ENCODE measurements around the gene RAPGEF6.
"Not testable (repeated sequence)": the region's sequence is repeated elsewhere in the genome, so short reads cannot be mapped to it uniquely, and the experiment has no call there.

Gene RAPGEF6

GRCh38 chr5:131416729-131417128 lies 218.3 kb downstream of the RAPGEF6 start:
- DNase-seq = no peak

- DNase-seq = peak; percentile 46
These were observed 221.1 kb downstream of the RAPGEF6 start for GRCh38 chr5:131413605-131414559.

GRCh38 chr5:131406975-131407638 lies 227.9 kb downstream of the RAPGEF6 start:
- no peak for DNase-seq

GRCh38 chr5:131406076-131406475 lies 229.0 kb downstream of the RAPGEF6 start:
- DNase-seq = no peak

GRCh38 chr5:131405674-131406073 lies 229.4 kb downstream of the RAPGEF6 start:
- DNase-seq = no peak

GRCh38 chr5:131400585-131400984 lies 234.4 kb downstream of the RAPGEF6 start:
- DNase-seq = no peak

GRCh38 chr5:131399007-131399406 lies 236.0 kb downstream of the RAPGEF6 start:
- DNase-seq = not testable (repeated sequence)

GRCh38 chr5:131396630-131397273 lies 238.3 kb downstream of the RAPGEF6 start:
- no peak for DNase-seq

- DNase-seq = no peak
These were observed 239.0 kb downstream of the RAPGEF6 start for GRCh38 chr5:131396015-131396414.

- no peak for DNase-seq
These were observed 240.9 kb downstream of the RAPGEF6 start for GRCh38 chr5:131394128-131394527.

GRCh38 chr5:131393498-131393968 lies 241.5 kb downstream of the RAPGEF6 start:
- DNase-seq = no peak

- DNase-seq = no peak
These were observed 242.4 kb downstream of the RAPGEF6 start for GRCh38 chr5:131392466-131393095.

GRCh38 chr5:131389869-131390265 lies 245.2 kb downstream of the RAPGEF6 start:
- DNase-seq = no peak

- no peak for DNase-seq
These were observed 245.7 kb downstream of the RAPGEF6 start for GRCh38 chr5:131389096-131389868.

- no peak for DNase-seq
These were observed 247.8 kb downstream of the RAPGEF6 start for GRCh38 chr5:131387255-131387654.

GRCh38 chr5:131386779-131387178 lies 248.2 kb downstream of the RAPGEF6 start:
- no peak for DNase-seq

- DNase-seq = no peak
These were observed 248.9 kb downstream of the RAPGEF6 start for GRCh38 chr5:131386124-131386523.

- no peak for DNase-seq
These were observed 250.3 kb downstream of the RAPGEF6 start for GRCh38 chr5:131384616-131385214.

- DNase-seq = no peak
These were observed 250.9 kb downstream of the RAPGEF6 start for GRCh38 chr5:131384173-131384572.

GRCh38 chr5:131382407-131383395 lies 252.3 kb downstream of the RAPGEF6 start:
- DNase-seq = peak; percentile 60

All from fibroblast of skin of right biceps (primary cell).